ENCODE results near the gene CREBBP.

GRCh38 chr16:3835089-3835602 lies 45.4 kb downstream of the CREBBP start:
- TF ChIP-seq, protein P1, sequence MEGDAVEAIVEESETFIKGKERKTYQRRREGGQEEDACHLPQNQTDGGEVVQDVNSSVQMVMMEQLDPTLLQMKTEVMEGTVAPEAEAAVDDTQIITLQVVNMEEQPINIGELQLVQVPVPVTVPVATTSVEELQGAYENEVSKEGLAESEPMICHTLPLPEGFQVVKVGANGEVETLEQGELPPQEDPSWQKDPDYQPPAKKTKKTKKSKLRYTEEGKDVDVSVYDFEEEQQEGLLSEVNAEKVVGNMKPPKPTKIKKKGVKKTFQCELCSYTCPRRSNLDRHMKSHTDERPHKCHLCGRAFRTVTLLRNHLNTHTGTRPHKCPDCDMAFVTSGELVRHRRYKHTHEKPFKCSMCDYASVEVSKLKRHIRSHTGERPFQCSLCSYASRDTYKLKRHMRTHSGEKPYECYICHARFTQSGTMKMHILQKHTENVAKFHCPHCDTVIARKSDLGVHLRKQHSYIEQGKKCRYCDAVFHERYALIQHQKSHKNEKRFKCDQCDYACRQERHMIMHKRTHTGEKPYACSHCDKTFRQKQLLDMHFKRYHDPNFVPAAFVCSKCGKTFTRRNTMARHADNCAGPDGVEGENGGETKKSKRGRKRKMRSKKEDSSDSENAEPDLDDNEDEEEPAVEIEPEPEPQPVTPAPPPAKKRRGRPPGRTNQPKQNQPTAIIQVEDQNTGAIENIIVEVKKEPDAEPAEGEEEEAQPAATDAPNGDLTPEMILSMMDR (IDR thresholded peaks at IDR 0.05): no peak
- no peak for TF ChIP-seq POLR2A (IDR thresholded peaks at IDR 0.05)
